ENCODE results near the gene KLHDC7A. TPM values are rescaled to one million over a fixed set of nuclear protein-coding genes. Genes with fewer than 3 reads are reported as not detected.

The KLHDC7A gene
- total and polyA plus RNA-seq, 2 of the 4 experiments (the other 2 are of a cell fraction), result not detected

GRCh38 chr1:18486195-18486594 is 5.5 kb downstream of the KLHDC7A start:
- H3K14ac ChIP-seq (replicated peaks; ENCODE audit: low read depth, low read length), result no peak overlapping the region
- no peaks in the 10 kb centered on the region for H3K79me1 ChIP-seq (ENCODE audit: low read depth in 1 of 2, low read length in 2 of 2)
- ChIA-PET POLR2A (ENCODE audit: unreplicated experiment) (no interaction called here), CTCF (no interaction called here)
- no peak for DNase-seq
- H3K9ac ChIP-seq (ENCODE audit: low read depth, low read length), result no peak overlapping the region
- ATAC-seq (ENCODE audit: low read depth), result no peak
- H2AK5ac ChIP-seq (ENCODE audit: low read depth, low read length), result no peak overlapping the region
- no peak for TF ChIP-seq RFX5 (IDR thresholded peaks at IDR 0.05; ENCODE audit: low read depth, low read length)
- TF ChIP-seq POLR2A (IDR thresholded peaks at IDR 0.05; ENCODE audit: low read depth, low read length), result no peak
- H3K4me2 ChIP-seq (ENCODE audit: low read depth, low read length), result no peak overlapping the region
- no peak overlapping the region for H3K18ac ChIP-seq (ENCODE audit: low read depth, low read length)
- H4K91ac ChIP-seq (ENCODE audit: insufficient read depth, low read depth, low read length), result no peak overlapping the region
- peaks cover 29% of the 10 kb centered on the region for H3K9me3 ChIP-seq (ENCODE audit: control insufficient read depth, insufficient read depth, low read length)
- H4K5ac ChIP-seq (ENCODE audit: low read depth, low read length), result no peak overlapping the region
- no peaks in the 10 kb centered on the region for H4K20me1 ChIP-seq (ENCODE audit: insufficient read depth, low read length)
- no peak overlapping the region for H3K56ac ChIP-seq (ENCODE audit: extremely low read depth, insufficient read depth, low read length)
- H3K4ac ChIP-seq (ENCODE audit: low read depth, low read length), result no peak overlapping the region
- no peak overlapping the region for H3K4me3 ChIP-seq (ENCODE audit: insufficient read depth, low read depth, low read length)
- no peaks in the 10 kb centered on the region for H3K36me3 ChIP-seq (ENCODE audit: control insufficient read depth, insufficient read depth, low read length)
- 33% methylated on average over 1 of the region's 7 CpGs; no CpG with 5 or more reads in 1 of the 2 experiments for WGBS, 2 experiments (ENCODE audit: extremely low coverage in 2 of 2, insufficient read length in 1 of 2)
- H2BK15ac ChIP-seq (ENCODE audit: low read depth, low read length), result no peak overlapping the region
- H2BK120ac ChIP-seq (ENCODE audit: low read depth, low read length), result no peak overlapping the region
- intact Hi-C loops (cut with micrococcal nuclease), result no loop called here
- H3K9me1 ChIP-seq (ENCODE audit: insufficient read depth, low read length), result no peaks in the 10 kb centered on the region
- no peak overlapping the region for H2BK5ac ChIP-seq (ENCODE audit: low read depth, low read length, poor library complexity, severe bottlenecking)
- H2AK9ac ChIP-seq (replicated peaks; ENCODE audit: low read depth, low read length, poor library complexity), result no peak overlapping the region
- no peak overlapping the region for H3K27ac ChIP-seq (ENCODE audit: insufficient read depth, low read length)
- no peak overlapping the region for H2BK20ac ChIP-seq (ENCODE audit: low read depth, low read length)
- no peak overlapping the region for H3K23ac ChIP-seq (ENCODE audit: low read depth, low read length)
- no peaks in the 10 kb centered on the region for H3K27me3 ChIP-seq (ENCODE audit: control insufficient read depth, insufficient read depth, low read length)
- in situ Hi-C loops (cut with MboI; ENCODE audit: low sequenced_read_pairs), result no loop called here
- dilution Hi-C loops (cut with HindIII; ENCODE audit: low sequenced_read_pairs, unreplicated experiment), result no loop called here
- BruUV-seq (replicated peaks), result no TSS peak
- H3K4me1 ChIP-seq (ENCODE audit: control insufficient read depth, insufficient read depth, low read length), result no peaks in the 10 kb centered on the region
- H4K8ac ChIP-seq (ENCODE audit: low read depth in 2 of 2, low read length in 2 of 2), result no peak overlapping the region
- no peak overlapping the region for H2AFZ ChIP-seq (replicated peaks; ENCODE audit: low read length, poor library complexity)

All from IMR-90 (cell line).